ENCODE measurements around the gene RDH12.

Gene RDH12

DNA sequence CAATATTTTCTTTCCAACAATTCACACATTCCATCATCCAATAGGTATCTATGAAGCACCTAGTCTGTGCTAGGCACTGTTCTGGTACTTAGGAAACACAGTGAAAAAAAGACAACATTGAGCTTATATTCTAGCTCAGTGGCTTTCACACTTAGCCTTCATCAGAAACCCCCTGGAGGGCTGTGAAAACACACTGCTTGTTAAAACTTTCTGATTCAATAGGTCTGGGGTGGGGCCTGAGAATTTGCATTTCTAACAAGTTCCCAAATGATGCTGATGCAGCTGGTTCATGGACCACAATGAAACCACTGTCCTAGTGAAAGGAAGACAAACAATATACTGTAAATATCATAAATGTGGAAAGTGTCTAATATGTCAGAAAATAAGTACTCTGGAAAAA is 33.1 kb upstream of the RDH12 start:
- H3K27me3 ChIP-seq = no peaks in the 10 kb centered on the region
- H3K9me3 ChIP-seq = no peaks in the 10 kb centered on the region
- H3K27ac ChIP-seq = no peak overlapping the region
- no peaks in the 10 kb centered on the region for H3K36me3 ChIP-seq
- TF ChIP-seq, protein P1, sequence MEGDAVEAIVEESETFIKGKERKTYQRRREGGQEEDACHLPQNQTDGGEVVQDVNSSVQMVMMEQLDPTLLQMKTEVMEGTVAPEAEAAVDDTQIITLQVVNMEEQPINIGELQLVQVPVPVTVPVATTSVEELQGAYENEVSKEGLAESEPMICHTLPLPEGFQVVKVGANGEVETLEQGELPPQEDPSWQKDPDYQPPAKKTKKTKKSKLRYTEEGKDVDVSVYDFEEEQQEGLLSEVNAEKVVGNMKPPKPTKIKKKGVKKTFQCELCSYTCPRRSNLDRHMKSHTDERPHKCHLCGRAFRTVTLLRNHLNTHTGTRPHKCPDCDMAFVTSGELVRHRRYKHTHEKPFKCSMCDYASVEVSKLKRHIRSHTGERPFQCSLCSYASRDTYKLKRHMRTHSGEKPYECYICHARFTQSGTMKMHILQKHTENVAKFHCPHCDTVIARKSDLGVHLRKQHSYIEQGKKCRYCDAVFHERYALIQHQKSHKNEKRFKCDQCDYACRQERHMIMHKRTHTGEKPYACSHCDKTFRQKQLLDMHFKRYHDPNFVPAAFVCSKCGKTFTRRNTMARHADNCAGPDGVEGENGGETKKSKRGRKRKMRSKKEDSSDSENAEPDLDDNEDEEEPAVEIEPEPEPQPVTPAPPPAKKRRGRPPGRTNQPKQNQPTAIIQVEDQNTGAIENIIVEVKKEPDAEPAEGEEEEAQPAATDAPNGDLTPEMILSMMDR (IDR thresholded peaks at IDR 0.05) = no peak
- peaks cover 10 to 27% of the 10 kb centered on the region in 2 experiments for H3K4me1 ChIP-seq (ENCODE audit: control insufficient read depth in 1 of 2, insufficient read depth in 1 of 2, low read depth in 1 of 2, low read length in 1 of 2)
- no peak overlapping the region for H3K4me3 ChIP-seq (ENCODE audit: low read depth in 1 of 2, low read length in 1 of 2)

DNA sequence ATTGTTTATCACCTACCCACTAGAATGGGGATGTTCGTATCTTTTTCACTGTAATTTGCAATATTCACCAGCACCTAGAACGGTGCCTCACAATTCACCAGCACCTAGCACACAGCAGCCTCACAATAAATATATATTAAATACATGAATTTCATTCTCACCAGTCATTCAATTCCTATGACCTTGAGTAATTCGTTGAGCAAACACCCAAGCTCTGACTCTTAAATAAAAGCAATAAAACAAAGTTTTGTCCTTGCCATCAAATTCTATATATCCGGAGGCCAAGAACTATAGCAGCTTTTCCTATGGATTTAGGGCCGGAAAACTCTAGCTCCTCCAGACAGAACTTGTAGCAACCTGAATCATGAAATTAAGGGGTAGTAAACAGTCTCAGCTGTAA is 28.2 kb upstream of the RDH12 start:
- H3K36me3 ChIP-seq = peaks cover 4% of the 10 kb centered on the region
- no peak overlapping the region for H3K27ac ChIP-seq
- TF ChIP-seq, protein P1 (IDR thresholded peaks at IDR 0.05) = no peak
- H3K9me3 ChIP-seq = no peaks in the 10 kb centered on the region
- peaks cover 22 to 24% of the 10 kb centered on the region in 2 experiments for H3K4me1 ChIP-seq (ENCODE audit: control insufficient read depth in 1 of 2, insufficient read depth in 1 of 2, low read depth in 1 of 2, low read length in 1 of 2)
- H3K4me3 ChIP-seq (ENCODE audit: low read depth in 1 of 2, low read length in 1 of 2) = peak overlapping the region; percentile 85 to 91
- no peaks in the 10 kb centered on the region for H3K27me3 ChIP-seq

DNA sequence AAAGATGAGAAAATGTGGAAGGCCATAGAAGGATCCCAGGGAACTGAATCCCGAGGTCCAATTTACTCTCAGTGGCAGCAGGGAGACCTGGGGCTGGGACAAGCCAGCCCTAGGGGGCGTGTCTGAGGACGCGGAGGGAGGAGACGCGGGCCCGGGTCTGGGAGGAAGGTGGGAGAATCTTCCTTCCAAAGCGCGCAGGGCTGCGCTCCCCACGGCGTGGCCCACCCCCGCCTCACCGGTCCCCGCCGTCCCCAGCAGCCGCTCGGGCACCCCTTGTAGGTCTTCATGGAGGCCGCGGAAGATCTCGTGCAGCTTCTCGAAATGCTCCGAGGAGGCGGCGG is 27.6 kb upstream of the RDH12 start:
- TF ChIP-seq, protein P1 (IDR thresholded peaks at IDR 0.05) = no peak
- peak overlapping the region; percentile 91 for H3K27ac ChIP-seq
- no peaks in the 10 kb centered on the region for H3K9me3 ChIP-seq
- peaks cover 22 to 24% of the 10 kb centered on the region in 2 experiments for H3K4me1 ChIP-seq (ENCODE audit: control insufficient read depth in 1 of 2, insufficient read depth in 1 of 2, low read depth in 1 of 2, low read length in 1 of 2)
- H3K4me3 ChIP-seq (ENCODE audit: low read depth in 1 of 2, low read length in 1 of 2) = peak overlapping the region; percentile 85 to 91
- H3K27me3 ChIP-seq = no peaks in the 10 kb centered on the region
- peaks cover 4% of the 10 kb centered on the region for H3K36me3 ChIP-seq

DNA sequence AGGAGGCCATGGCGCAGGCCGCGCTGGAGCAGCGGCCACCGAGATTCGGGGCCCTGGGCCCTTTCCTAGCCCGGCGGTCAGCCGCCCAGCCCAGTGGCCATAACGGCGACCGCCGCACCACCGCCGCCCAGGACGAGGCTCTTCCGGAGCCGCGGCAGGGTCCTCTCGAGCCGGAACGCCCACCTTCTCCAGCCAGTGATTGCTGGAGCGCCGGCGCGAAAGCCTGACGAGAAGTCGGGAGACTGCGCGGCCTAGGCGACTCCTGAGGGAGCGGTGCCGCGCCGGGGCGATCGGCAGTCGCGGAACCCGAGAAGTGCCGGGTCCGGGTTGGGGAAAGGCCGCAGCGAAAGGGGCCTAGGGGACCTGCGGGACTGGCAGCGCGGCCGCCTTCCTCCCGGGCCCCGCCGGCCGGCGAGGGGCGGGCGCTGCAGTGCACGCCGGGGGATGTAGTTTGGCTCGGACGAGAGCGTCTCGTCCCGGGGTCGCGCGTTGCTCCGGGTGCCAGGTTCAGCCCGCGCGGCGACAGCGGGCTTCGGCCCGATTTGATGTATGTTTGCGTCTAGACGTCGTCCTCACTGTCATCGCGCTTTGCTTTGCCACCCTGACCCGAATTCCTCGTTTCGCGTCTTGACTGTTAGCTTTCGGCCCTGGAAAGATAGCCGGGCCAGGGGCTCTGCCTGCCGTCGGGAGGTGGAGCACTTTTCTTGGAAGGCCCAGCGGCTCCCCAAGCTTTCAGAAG is 27.0 kb upstream of the RDH12 start, which contains the start of gene VTI1B:
VTI1B (minus strand) TSS at position 153 of the 739 bp plus-strand sequence; CDS start at position 10, 143 bp downstream.
- Histone ChIP-seq H3K27ac (peak within 1 kb of the TSS; percentile 91), H3K4me1 (ENCODE audit: control insufficient read depth in 1 of 2, insufficient read depth in 1 of 2, low read depth in 1 of 2, low read length in 1 of 2) (peaks cover 22 to 24% of the 10 kb centered on the region in 2 experiments), H3K36me3 (peaks cover 4% of the 10 kb centered on the region), H3K27me3 (no peaks in the 10 kb centered on the region), H3K9me3 (no peaks in the 10 kb centered on the region), H3K4me3 (ENCODE audit: low read depth in 1 of 2, low read length in 1 of 2) (peak within 1 kb of the TSS; percentile 85 to 91)
- TF ChIP-seq, protein P1 (IDR thresholded peaks at IDR 0.05) = no peak

DNA sequence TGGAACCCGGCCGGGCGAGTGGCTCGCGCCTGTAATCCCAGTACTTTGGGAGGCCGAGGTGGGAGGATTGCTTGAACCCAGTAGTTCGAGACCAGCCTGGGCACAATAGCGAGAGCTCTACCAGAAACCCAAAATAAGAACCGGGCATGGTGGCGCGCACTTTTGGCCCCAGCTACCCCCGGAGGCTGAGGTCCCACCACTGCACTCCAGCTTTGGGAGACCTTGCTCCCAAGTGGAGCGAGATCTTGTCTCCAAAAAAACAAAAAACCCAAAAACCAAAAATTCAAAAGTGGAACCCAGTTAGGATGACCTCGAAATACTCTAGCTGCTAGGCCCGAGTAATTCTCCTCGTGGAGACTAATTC is 26.5 kb upstream of the RDH12 start:
- peak overlapping the region; percentile 91 for H3K27ac ChIP-seq
- H3K9me3 ChIP-seq = no peaks in the 10 kb centered on the region
- peak overlapping the region; percentile 85 to 91 for H3K4me3 ChIP-seq (ENCODE audit: low read depth in 1 of 2, low read length in 1 of 2)
- H3K36me3 ChIP-seq = peaks cover 4% of the 10 kb centered on the region
- TF ChIP-seq, protein P1 (IDR thresholded peaks at IDR 0.05) = no peak
- no peaks in the 10 kb centered on the region for H3K27me3 ChIP-seq
- H3K4me1 ChIP-seq (ENCODE audit: control insufficient read depth in 1 of 2, insufficient read depth in 1 of 2, low read depth in 1 of 2, low read length in 1 of 2) = peaks cover 22 to 24% of the 10 kb centered on the region in 2 experiments

Data from neutrophil (primary cell).